GM13976 (cell line): Measurements from ENCODE around the gene ATG14.
A peak's percentile ranks its signal among the peaks of the same experiment; 100 is the strongest.

Experiments used
- DNase-seq: peaks from one replicate; pipeline ENCODE4 v3.0.0; 2012; ENCODE audit warnings: low spot score
- in situ Hi-C: fragments of 300-500 bp; cut with MboI; formaldehyde crosslinking; loops from one replicate; pipeline ENCODE4 v1.12.0; 2022; ENCODE audit warnings: low sequenced_read_pairs, mixed read lengths, inconsistent platforms; ENCODE audit not compliant: unreplicated experiment
- TF ChIP-seq, protein P1 (sequence below): IDR thresholded peaks from 2 replicates; pipeline ENCODE4 v1.5.1; 2012; ENCODE audit warnings: borderline replicate concordance, mild to moderate bottlenecking; ENCODE audit not compliant: insufficient read depth; ENCODE audit errors: extremely low read depth, missing control alignments, control extremely low read depth

The ATG14 gene

DNA sequence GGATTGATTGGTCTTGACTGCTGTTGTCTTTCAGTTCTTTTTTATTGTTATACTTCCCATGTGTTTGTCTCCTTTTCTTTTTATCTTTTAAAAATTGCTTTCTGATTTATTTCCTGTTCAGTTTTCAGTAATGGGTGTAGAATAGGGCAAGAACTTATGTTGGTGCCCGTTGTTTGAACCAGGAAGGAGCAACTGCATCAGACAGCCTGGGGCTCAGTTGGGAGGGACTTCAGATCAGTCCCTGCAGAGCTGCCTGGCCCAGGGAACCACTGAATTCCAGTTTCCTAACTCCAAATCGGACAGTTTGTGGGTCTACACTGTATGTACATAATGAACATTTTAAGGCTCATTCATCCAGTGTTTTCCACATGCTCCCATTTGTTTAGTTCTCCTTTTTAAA lies 75.5 kb downstream of the ATG14 start:
- in situ Hi-C loops, result no loop called here
- no peak for DNase-seq
- TF ChIP-seq, protein P1, sequence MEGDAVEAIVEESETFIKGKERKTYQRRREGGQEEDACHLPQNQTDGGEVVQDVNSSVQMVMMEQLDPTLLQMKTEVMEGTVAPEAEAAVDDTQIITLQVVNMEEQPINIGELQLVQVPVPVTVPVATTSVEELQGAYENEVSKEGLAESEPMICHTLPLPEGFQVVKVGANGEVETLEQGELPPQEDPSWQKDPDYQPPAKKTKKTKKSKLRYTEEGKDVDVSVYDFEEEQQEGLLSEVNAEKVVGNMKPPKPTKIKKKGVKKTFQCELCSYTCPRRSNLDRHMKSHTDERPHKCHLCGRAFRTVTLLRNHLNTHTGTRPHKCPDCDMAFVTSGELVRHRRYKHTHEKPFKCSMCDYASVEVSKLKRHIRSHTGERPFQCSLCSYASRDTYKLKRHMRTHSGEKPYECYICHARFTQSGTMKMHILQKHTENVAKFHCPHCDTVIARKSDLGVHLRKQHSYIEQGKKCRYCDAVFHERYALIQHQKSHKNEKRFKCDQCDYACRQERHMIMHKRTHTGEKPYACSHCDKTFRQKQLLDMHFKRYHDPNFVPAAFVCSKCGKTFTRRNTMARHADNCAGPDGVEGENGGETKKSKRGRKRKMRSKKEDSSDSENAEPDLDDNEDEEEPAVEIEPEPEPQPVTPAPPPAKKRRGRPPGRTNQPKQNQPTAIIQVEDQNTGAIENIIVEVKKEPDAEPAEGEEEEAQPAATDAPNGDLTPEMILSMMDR, result no peak

DNA sequence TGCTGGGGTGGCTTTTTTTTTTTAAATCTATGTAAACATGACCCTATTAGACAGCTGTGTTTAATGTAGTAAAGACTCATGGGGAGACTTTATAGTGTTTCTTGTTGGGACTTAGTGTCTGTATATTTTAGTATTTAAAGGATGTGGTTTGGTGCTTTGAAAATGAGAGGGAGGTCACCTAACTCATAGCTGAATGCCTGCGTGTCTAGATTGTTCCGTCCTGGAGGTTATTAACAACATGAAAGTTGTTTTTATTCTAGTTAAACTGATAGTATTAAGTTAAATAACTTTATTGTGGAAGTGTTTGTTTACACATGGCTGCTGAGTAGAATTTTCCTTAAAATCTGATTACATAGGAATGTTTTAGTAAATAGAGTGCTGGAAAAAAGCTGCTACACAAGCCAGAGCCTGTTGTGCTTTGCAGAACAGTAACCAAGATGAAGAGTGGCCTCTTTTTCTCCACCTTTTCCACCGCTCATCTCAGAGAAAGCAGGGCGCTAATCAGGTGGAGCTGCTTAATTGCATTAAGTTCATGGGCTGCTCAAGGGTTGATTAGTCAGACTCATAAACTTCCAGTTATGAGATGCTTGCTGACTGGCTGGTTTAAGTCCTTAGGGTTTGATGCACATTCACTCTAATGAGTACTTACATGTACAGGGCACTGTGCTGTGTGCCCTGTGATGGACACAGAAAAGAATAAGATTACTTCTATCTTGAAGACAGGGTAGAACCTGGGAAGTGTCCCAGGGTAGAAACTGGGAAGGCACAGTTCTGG lies 77.7 kb downstream of the ATG14 start:
- DNase-seq, result no peak
- TF ChIP-seq, protein P1, result no peak
- in situ Hi-C loops, result no loop called here

DNA sequence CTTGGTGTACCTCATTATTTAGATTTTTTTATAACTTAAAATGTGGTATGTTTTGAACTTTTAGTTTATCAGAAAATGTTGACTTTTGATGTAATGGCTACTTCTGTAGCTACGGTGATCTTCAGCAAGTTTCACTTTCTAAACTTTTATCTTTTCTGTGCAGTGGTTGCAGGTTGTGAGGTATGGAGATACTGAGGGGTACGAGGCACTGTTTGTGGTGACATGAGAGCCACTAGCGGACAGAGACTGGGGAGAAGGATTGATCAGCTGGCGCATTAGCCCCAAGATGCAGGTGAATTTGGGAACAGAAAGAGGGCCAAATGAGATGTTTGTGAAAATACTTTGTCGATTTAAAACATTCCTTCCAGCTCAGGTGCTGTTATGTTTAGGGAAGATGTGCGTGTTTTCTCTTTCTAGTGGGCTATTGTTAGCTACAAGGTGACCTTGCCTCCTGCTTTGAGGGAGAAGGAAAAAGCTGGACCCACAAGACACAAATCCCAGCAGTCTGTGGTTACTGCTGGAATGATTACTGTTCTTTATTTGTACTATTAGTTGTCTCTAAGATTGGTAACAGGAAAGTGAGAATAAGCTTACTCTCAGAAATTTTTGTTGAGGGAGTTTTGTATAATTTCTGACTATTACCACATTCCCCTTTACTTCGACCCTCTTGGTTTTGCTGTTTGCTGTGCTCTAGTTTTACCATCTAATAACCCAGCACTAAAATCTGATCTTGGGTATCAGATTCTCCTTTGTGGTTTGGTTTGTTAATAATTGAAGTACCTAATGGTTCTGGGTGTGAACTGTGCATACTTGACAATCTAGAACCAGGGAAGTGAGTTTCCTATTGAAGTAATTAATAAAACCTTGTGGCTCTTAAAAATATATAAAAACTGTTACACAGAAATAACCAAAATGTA lies 78.7 kb downstream of the ATG14 start:
- TF ChIP-seq, protein P1, result no peak
- in situ Hi-C loops, result no loop called here
- no peak for DNase-seq

DNA sequence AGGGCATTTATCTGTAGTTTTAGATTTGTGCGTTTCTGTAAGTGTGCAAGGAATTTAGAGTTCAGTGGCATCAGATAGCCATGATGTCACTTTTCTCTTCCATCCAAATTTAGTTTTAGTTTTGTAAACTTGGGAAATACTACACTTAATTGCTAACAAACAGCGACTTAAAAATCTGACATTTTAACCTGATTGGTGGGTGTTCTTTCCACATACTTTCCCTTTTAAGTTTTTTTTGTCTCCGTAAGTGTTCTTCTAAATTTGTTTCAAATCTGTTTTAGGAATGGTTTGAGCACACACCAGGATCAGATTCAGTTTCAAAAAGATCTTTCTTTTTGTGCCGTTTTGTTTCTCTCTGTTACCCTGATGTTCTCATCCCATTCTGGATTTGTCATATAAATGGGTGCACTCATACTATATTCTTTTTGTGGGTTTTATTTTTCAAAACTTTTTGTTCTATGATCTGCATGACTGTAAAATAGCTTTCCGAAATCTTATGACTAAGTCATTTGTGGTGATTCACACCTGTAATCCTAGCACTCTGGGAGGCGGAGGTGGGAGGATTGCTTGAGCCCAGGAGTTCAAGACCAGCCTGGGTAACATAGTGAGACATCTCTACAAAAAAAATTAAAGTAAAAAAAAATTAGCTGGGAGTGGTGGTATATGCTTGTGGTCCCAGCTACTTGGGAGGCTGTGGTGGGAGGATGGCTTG lies 81.5 kb downstream of the ATG14 start:
- TF ChIP-seq, protein P1, result no peak
- in situ Hi-C loops, result no loop called here
- DNase-seq, result no peak

DNA sequence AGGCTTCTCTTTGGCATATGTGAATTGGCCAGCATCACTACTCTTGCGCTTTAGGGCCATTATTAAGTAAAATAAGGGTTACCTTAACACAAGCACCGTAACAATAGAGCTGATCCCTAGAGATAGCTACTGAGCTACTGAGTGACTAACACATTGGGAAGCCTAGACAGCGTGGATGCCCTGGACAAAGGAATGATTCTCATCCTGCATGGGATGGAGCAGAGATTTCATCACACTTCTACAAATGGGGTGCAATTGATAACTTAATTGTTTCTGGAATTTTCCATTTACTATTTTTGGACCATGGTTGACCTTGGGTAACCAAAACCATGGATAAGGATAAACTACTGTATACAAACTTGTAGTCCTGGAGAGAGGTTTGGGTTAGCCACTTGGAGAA lies 83.3 kb downstream of the ATG14 start:
- in situ Hi-C loops, result no loop called here
- no peak for DNase-seq
- TF ChIP-seq, protein P1, result no peak

DNA sequence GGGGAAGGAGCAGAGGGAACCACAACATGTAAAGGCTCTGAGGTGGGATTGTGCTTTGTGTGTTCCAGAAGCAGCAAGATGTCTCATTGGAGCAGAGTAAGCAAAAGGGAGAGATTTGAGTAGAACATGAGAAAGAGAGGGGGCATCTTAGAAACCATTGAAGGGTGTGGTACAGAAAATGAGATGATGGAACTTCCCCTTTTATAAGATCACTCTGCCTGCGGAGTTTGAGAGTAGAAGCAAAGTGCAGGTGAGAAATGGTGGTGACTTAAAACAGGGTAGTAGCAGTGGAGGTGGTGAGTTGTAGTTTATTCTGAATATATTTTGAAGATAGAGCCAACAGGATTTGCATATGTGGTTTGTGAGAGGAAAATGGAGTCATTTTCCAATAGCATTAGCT lies 84.5 kb downstream of the ATG14 start:
- DNase-seq, result peak; percentile 54
- in situ Hi-C loops, result no loop called here
- TF ChIP-seq, protein P1, result no peak
